ENCODE measurements around the gene NINJ2.

DNA sequence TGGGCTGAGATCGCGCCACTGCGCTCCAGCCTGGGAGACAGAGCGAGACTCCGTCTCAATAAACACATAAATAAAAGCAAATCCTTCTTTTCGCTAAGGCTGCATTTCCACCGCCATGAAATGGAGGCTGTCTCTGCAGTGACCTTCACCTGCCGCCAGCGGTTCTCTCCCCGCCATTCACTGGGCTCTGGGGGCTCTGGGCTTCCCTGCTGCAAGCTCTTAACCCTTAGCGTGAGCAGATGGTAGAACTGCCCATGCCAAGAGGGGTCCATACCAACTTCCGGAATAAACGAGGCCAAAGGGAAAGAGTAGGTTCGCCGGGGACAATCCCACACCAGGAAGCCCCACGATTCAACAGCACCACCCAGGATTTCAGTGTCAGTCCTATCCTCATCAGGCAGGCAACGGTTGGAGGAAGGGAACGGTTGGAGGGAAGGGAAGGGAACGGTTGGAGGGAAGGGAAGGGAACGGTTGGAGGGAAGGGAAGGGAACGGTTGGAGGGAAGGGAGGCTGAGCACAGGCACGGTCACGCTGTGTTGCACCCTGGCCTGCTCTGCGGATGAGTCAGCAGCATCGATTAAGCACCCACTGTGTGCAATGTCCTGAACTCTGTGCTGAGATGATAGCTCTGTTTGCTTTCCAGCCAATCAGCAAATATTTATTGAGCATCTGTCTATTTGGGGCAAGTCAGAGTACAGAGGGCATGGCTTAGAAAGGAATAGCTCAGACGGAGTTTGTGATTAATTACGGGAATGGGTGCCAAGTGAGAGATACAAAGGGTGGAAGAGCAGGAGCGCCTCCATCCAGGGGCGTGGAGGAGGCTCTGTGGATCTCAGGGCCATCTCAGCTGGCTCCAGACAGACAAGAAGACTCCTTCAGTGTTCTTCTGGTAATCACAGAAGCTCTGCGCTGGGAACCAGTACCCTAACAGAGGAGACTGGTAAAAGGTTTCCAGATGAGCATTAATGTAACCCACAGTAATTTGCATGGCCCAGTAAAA is 77.9 kb downstream of the NINJ2 start:
- TF ChIP-seq, protein P1, sequence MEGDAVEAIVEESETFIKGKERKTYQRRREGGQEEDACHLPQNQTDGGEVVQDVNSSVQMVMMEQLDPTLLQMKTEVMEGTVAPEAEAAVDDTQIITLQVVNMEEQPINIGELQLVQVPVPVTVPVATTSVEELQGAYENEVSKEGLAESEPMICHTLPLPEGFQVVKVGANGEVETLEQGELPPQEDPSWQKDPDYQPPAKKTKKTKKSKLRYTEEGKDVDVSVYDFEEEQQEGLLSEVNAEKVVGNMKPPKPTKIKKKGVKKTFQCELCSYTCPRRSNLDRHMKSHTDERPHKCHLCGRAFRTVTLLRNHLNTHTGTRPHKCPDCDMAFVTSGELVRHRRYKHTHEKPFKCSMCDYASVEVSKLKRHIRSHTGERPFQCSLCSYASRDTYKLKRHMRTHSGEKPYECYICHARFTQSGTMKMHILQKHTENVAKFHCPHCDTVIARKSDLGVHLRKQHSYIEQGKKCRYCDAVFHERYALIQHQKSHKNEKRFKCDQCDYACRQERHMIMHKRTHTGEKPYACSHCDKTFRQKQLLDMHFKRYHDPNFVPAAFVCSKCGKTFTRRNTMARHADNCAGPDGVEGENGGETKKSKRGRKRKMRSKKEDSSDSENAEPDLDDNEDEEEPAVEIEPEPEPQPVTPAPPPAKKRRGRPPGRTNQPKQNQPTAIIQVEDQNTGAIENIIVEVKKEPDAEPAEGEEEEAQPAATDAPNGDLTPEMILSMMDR (IDR thresholded peaks at IDR 0.05): no peak
- TF ChIP-seq POLR2A (IDR thresholded peaks at IDR 0.05) (no peak), POLR2AphosphoS5 (IDR thresholded peaks at IDR 0.05) (no peak)
